OCI-LY7 (cell line): ENCODE results near the gene RBM26. TPM values are rescaled to one million over a fixed set of nuclear protein-coding genes. Genes with fewer than 3 reads are reported as not detected.

Experiments used
- BruUV-seq: library from RNA; stranded (reverse); fragments of 400-500 nt; replicated peaks from 2 replicates; lab custom pipeline; 2021; lab: Mats Ljungman, UMichigan
- CTCF ChIA-PET: fragments of 300-600 bp; sonication (Branson Sonifier 250); formaldehyde crosslinking; loops from one replicate; lab custom pipeline; 2022; ENCODE audit warnings: antibody characterized with exemption; ENCODE audit not compliant: unreplicated experiment; lab: Charles Lee
- POLR2A ChIA-PET: fragments of 300-600 bp; sonication (Branson Sonifier 250); formaldehyde crosslinking; loops from one replicate; lab custom pipeline; 2022; ENCODE audit warnings: antibody characterized with exemption; lab: Charles Lee
- DNase-seq: peaks from one replicate; pipeline ENCODE4 v3.0.0-alpha.2; 2015; ENCODE audit warnings: low spot score
- H2AFZ ChIP-seq: fragments of 200-600 bp; sonication (generic), shearing (Covaris generic); 2 replicates; pipeline ENCODE4 v1.6.1; 2014; ENCODE audit warnings: mild to moderate bottlenecking, antibody characterized with exemption, low read length, moderate library complexity
- H3K27ac ChIP-seq: fragments of 200-600 bp; sonication (generic); 2 replicates; pipeline ENCODE4 v1.5.1; 2014; ENCODE audit warnings: mixed run types, low read depth, mild to moderate bottlenecking, moderate library complexity, low read length, inconsistent platforms; ENCODE audit not compliant: poor library complexity, severe bottlenecking
- H3K36me3 ChIP-seq: fragments of 200-600 bp; sonication (generic); 2 replicates; pipeline ENCODE4 v1.6.1; 2014; ENCODE audit warnings: mild to moderate bottlenecking, antibody characterized with exemption, low read length, moderate library complexity, mixed read lengths; ENCODE audit not compliant: insufficient read depth
- H3K4me1 ChIP-seq: fragments of 200-600 bp; sonication (generic); 2 replicates; pipeline ENCODE4 v1.5.1; 2014; ENCODE audit warnings: mild to moderate bottlenecking, low read length; ENCODE audit not compliant: insufficient read depth, poor library complexity, severe bottlenecking
- H3K4me2 ChIP-seq: fragments of 200-600 bp; sonication (generic); 2 replicates; pipeline ENCODE4 v1.6.1; 2014; ENCODE audit warnings: mild to moderate bottlenecking, low read length
- H3K4me3 ChIP-seq: fragments of 200-600 bp; sonication (generic); 2 replicates; pipeline ENCODE4 v1.5.1; 2014; ENCODE audit warnings: mild to moderate bottlenecking, low read depth, low read length; ENCODE audit not compliant: poor library complexity, severe bottlenecking
- H3K79me2 ChIP-seq: fragments of 200-600 bp; sonication (generic); 2 replicates; pipeline ENCODE4 v1.6.1; 2016; ENCODE audit warnings: low read depth, mild to moderate bottlenecking, low read length, moderate library complexity, mixed read lengths; ENCODE audit not compliant: insufficient read depth
- H3K9me2 ChIP-seq: fragments of 200-600 bp; sonication (generic); 2 replicates; pipeline ENCODE4 v1.6.1; 2016; ENCODE audit warnings: mild to moderate bottlenecking, low read length, mixed read lengths; ENCODE audit not compliant: insufficient read depth
- H3K9me3 ChIP-seq: fragments of 200-600 bp; sonication (generic); 2 replicates; pipeline ENCODE4 v1.6.1; 2014; ENCODE audit warnings: mild to moderate bottlenecking, mixed run types, low read length, mixed read lengths
- H4K20me1 ChIP-seq: fragments of 200-600 bp; sonication (generic); 2 replicates; pipeline ENCODE4 v1.6.1; 2014; ENCODE audit warnings: mild to moderate bottlenecking, antibody characterized with exemption, low read length, moderate library complexity, mixed read lengths; ENCODE audit not compliant: insufficient read depth
- EZH2phosphoT487 ChIP-seq: fragments of 200-600 bp; sonication (generic); IDR thresholded peaks from 2 replicates; pipeline ENCODE4 v1.6.1; 2018; ENCODE audit warnings: low read depth, borderline replicate concordance, mild to moderate bottlenecking, mixed run types, antibody characterized with exemption, low read length, moderate library complexity, mixed read lengths
- intact Hi-C: fragments of 100-400 bp; cut with micrococcal nuclease; formaldehyde crosslinking; loops from one replicate; pipeline ENCODE4 v1.10.0; 2022; ENCODE audit not compliant: unreplicated experiment
- total RNA-seq, 2 experiments: library from RNA; depleted of rRNA in 1 of 2; stranded (reverse); fragments of >200 nt in 1 of 2; shearing (Covaris generic) in 1 of 2; gene quantifications; 2 replicates each; pipeline ENCODE4 v1.2.3, GENCODE V29; 2014 to 2022
- TF ChIP-seq, protein P1 (sequence below): fragments of 200-600 bp; sonication (generic); conservative IDR thresholded peaks from 2 replicates; pipeline ENCODE4 v1.5.1; 2014; ENCODE audit warnings: mild to moderate bottlenecking, antibody characterized with exemption, low read length, moderate library complexity, mixed read lengths

The RBM26 gene
- total RNA-seq, 2 experiments from 2014 or later: 44.1 to 85.2 TPM

DNA sequence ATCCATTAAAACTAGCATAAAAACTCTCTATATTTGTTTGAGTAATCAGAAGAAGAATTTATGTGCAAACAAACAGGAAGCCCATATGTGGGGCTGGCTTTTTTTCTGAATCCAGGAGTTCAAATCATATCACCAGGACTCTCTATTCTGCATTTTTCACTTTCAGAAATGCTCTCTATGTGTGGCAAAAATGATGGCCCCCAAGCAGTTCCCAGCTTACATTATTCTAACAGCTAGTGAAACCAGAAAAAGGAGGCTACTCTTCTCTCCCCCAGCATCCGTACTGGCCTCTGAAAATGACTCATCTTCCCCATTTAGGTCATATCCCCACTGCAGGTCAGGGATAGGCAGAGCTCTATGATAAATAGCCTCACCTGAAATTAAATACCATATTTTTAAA, 20.4 kb downstream of the RBM26 start:
- no peaks in the 10 kb centered on the region for H3K9me2 ChIP-seq
- DNase-seq: no peak
- peaks cover 52% of the 10 kb centered on the region for H3K4me1 ChIP-seq
- peaks cover 100% of the 10 kb centered on the region for H3K79me2 ChIP-seq
- H3K36me3 ChIP-seq: peaks cover 56% of the 10 kb centered on the region
- no peak overlapping the region for H3K4me2 ChIP-seq
- H3K27ac ChIP-seq: no peak overlapping the region
- BruUV-seq: no TSS peak
- no peaks in the 10 kb centered on the region for H3K9me3 ChIP-seq
- intact Hi-C loops: no loop called here
- POLR2A ChIA-PET: interaction anchor here (1.1 to 2.6 kb wide), 3 partner anchors 12 to 18 kb away, joined by 3 to 10 read pairs (median 5); no protein-coding TSS in a partner anchor
- TF ChIP-seq, protein P1, sequence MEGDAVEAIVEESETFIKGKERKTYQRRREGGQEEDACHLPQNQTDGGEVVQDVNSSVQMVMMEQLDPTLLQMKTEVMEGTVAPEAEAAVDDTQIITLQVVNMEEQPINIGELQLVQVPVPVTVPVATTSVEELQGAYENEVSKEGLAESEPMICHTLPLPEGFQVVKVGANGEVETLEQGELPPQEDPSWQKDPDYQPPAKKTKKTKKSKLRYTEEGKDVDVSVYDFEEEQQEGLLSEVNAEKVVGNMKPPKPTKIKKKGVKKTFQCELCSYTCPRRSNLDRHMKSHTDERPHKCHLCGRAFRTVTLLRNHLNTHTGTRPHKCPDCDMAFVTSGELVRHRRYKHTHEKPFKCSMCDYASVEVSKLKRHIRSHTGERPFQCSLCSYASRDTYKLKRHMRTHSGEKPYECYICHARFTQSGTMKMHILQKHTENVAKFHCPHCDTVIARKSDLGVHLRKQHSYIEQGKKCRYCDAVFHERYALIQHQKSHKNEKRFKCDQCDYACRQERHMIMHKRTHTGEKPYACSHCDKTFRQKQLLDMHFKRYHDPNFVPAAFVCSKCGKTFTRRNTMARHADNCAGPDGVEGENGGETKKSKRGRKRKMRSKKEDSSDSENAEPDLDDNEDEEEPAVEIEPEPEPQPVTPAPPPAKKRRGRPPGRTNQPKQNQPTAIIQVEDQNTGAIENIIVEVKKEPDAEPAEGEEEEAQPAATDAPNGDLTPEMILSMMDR: no peak
- TF ChIP-seq EZH2phosphoT487: no peak
- peaks cover 53% of the 10 kb centered on the region for H4K20me1 ChIP-seq
- no peak overlapping the region for H2AFZ ChIP-seq
- CTCF ChIA-PET: no interaction called here
- H3K4me3 ChIP-seq: no peak overlapping the region

DNA sequence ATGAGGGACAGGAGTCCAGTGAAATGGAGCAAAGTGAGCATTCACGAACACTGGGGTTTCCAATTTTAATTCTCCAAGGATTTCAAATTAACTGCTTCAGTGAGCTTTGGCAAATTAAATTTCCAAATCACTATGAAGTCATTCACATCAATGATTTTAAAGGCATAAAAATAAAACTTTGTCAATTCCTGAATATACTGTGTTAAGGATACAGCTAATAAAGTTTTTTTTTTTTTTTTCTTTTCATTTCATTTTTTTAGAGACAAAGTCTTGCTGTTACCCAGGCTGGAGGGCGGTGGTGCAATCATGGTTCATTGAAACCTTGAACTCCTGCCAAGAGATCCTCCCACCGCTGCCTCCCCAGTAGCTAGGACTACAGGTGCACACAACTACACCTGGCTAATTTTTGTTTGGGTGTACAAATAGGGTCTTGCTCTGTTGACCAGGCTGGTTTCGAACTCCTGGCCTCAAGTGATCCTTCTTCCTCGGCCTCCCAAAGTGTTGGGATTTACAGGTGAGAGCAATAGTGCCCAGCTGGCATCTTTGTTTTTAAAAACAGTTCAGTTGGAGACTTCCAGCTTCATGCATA, 21.9 kb downstream of the RBM26 start:
- Histone ChIP-seq H3K27ac (no peak overlapping the region), H3K4me2 (no peak overlapping the region), H3K4me1 (peaks cover 38% of the 10 kb centered on the region), H3K36me3 (peaks cover 52% of the 10 kb centered on the region), H4K20me1 (peaks cover 46% of the 10 kb centered on the region), H3K9me3 (no peaks in the 10 kb centered on the region), H3K9me2 (no peaks in the 10 kb centered on the region), H3K4me3 (no peak overlapping the region), H3K79me2 (peaks cover 100% of the 10 kb centered on the region), H2AFZ (no peak overlapping the region)
- TF ChIP-seq, protein P1: no peak
- TF ChIP-seq EZH2phosphoT487: no peak
- CTCF ChIA-PET: no interaction called here
- intact Hi-C loops: loop anchor here (5.0 kb wide), 1 partner anchor 52 kb away; no protein-coding TSS in a partner anchor
- no peak for DNase-seq
- no TSS peak for BruUV-seq
- POLR2A ChIA-PET: interaction anchor here (0.7 to 2.6 kb wide), 5 partner anchors 14 to 679 kb away, joined by 3 to 10 read pairs (median 3); no protein-coding TSS in a partner anchor
